ENCODE results near the gene HSF4.

HSF4 gene

DNA sequence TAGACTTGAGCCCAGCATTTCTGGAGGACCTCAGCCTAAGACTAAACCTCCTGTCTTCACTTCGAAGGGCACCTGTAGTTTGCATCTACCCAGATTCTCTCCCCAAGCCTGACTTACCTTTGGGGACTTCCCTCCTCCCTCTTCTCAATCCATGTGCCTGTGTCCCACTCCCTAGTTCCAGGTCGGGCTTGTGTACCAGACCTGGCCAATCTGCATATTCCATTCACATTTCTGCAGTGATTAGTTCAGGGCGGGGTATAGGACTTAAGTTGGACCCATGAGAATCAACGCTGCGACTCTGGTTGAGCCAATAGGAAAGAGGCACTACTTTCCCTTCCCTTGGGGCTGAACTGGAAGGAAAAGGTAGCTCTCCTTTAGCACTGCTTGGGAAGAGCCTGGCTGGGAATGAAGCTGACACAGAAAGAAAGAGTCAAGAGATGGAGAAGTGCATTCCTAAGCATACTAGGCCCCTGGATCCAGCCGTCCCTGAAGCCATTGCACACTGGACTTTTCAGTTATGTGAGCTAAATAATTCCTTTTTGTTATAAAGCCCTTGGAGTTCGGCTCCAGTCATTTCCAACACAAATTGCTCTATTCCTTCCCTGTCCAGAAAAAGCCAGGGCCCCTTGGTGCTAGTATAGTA, 7.3 kb upstream of the HSF4 start:
- Histone ChIP-seq H3K36me3 (no peaks in the 10 kb centered on the region), H3K27me3 (ENCODE audit: insufficient read depth, low read depth, severe bottlenecking) (peaks cover 6% of the 10 kb centered on the region), H3K9me3 (ENCODE audit: severe bottlenecking) (no peaks in the 10 kb centered on the region), H3K4me3 (ENCODE audit: low read depth, low read length) (no peak overlapping the region), H3K27ac (no peak overlapping the region)
- TF ChIP-seq CTCF (IDR thresholded peaks at IDR 0.05; ENCODE audit: low read depth, low read length), result no peak
- DNase-seq, result no peak

GRCh38 chr16:67157892-67158635, 6.5 kb upstream of the HSF4 start:
- no peak for TF ChIP-seq CTCF (IDR thresholded peaks at IDR 0.05; ENCODE audit: low read depth, low read length)
- H3K9me3 ChIP-seq (ENCODE audit: severe bottlenecking), result no peaks in the 10 kb centered on the region
- peaks cover 6% of the 10 kb centered on the region for H3K27me3 ChIP-seq (ENCODE audit: insufficient read depth, low read depth, severe bottlenecking)
- no peak for DNase-seq
- H3K4me3 ChIP-seq (ENCODE audit: low read depth, low read length), result no peak overlapping the region
- H3K27ac ChIP-seq, result no peak overlapping the region
- no peaks in the 10 kb centered on the region for H3K36me3 ChIP-seq

DNA sequence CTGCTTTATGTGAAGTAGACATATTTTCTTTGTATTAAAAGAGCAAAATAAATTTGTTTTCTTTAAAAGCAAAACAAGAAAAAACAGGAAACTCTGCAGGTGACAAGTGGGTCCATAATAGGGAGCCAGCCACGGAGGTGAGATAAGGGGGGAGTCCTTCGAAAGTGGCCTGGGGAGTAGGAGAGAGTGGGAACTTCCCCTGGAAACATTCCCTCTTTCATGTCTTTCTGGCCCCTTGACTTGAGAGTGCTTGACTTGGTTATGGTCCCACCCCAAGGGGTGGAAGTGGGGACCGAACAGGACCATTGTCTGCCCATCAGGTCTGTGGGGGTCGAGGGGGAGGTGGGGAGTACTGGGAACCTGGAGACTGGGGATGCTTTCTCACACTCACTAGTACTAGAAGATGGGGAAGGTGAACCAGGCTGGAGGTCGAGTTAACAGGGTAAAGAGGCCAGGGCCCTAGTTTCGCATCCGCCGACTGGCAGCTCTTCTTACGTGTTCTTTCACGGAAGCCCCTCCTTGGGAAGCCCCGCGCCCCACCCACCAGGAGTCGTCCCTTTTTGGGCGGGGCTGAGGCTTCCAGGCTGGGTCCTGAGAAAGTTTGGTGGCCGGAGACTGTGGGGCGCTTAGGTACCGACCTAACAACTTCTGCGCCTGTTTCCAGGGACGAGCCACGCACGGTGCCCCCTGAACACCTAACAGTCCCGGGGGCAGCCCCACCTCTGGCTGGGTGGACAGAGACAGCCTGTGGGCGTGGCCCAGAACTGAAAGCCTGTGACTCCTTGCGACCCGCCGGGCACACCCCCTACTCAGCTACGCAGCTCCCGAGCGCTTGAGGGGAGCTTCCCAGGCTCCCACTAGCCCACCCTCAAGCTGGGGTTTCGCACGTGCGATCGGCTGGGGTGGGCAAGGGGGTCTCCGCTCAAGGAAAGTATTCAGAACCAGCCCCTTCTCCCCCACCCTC, 5.6 kb upstream of the HSF4 start:
- Histone ChIP-seq H3K9me3 (ENCODE audit: severe bottlenecking) (no peaks in the 10 kb centered on the region), H3K36me3 (no peaks in the 10 kb centered on the region), H3K27me3 (ENCODE audit: insufficient read depth, low read depth, severe bottlenecking) (peaks cover 6% of the 10 kb centered on the region), H3K27ac (peak overlapping the region; percentile 68; the same call in 1 of the 2 replicates), H3K4me3 (ENCODE audit: low read depth, low read length) (peak overlapping the region; percentile 80)
- no peak for TF ChIP-seq CTCF (IDR thresholded peaks at IDR 0.05; ENCODE audit: low read depth, low read length)
- DNase-seq, result no peak

GRCh38 chr16:67161595-67162058, 2.9 kb upstream of the HSF4 start:
- H3K4me3 ChIP-seq (ENCODE audit: low read depth, low read length), result no peak overlapping the region
- no peaks in the 10 kb centered on the region for H3K9me3 ChIP-seq (ENCODE audit: severe bottlenecking)
- no peak overlapping the region for H3K27ac ChIP-seq
- H3K36me3 ChIP-seq, result no peaks in the 10 kb centered on the region
- no peak for DNase-seq
- no peaks in the 10 kb centered on the region for H3K27me3 ChIP-seq (ENCODE audit: insufficient read depth, low read depth, severe bottlenecking)
- TF ChIP-seq CTCF (IDR thresholded peaks at IDR 0.05; ENCODE audit: low read depth, low read length), result no peak

GRCh38 chr16:67162506-67163163, 1.9 kb upstream of the HSF4 start:
- no peak for DNase-seq
- Histone ChIP-seq H3K27me3 (ENCODE audit: insufficient read depth, low read depth, severe bottlenecking) (no peaks in the 10 kb centered on the region), H3K4me3 (ENCODE audit: low read depth, low read length) (no peak overlapping the region), H3K36me3 (no peaks in the 10 kb centered on the region), H3K9me3 (ENCODE audit: severe bottlenecking) (no peaks in the 10 kb centered on the region), H3K27ac (peak overlapping the region; percentile 92)
- no peak for TF ChIP-seq CTCF (IDR thresholded peaks at IDR 0.05; ENCODE audit: low read depth, low read length)

Measured in WERI-Rb-1 (cell line).